HepG2 (cell line): Measurements from ENCODE around the gene MEGF6. TPM values are rescaled to one million over a fixed set of nuclear protein-coding genes. Genes with fewer than 3 reads are reported as not detected.

ENCODE experiments used
- AHDC1 ChIP-seq: sonication (generic); formaldehyde crosslinking; IDR thresholded peaks from 2 replicates; pipeline ENCODE4 v1.5.1; 2020; ENCODE audit warnings: mild to moderate bottlenecking, missing genetic modification reagents, borderline replicate concordance
- GLI4 ChIP-seq: sonication (generic); formaldehyde crosslinking; IDR thresholded peaks from 2 replicates; pipeline ENCODE4 v1.5.1; 2020; ENCODE audit warnings: missing genetic modification reagents, mild to moderate bottlenecking, moderate library complexity, borderline replicate concordance
- IKZF4 ChIP-seq: sonication (generic); formaldehyde crosslinking; IDR thresholded peaks from 2 replicates; pipeline ENCODE4 v1.5.1; 2020; ENCODE audit warnings: borderline replicate concordance, mild to moderate bottlenecking, low read depth, missing genetic modification reagents; ENCODE audit errors: not compliant biosample characterization
- IRF2 ChIP-seq: IDR thresholded peaks from 2 replicates; pipeline ENCODE4 v1.6.1; 2018; ENCODE audit warnings: missing genetic modification reagents, missing compliant biosample characterization
- RARA ChIP-seq: IDR thresholded peaks from 2 replicates; pipeline ENCODE4 v1.6.1; 2016; ENCODE audit warnings: missing genetic modification reagents, missing compliant biosample characterization
- SP4 ChIP-seq: sonication (generic); formaldehyde crosslinking; IDR thresholded peaks from 2 replicates; pipeline ENCODE4 v1.8.1; 2023; ENCODE audit warnings: mild to moderate bottlenecking, missing genetic modification reagents
- SRF ChIP-seq: IDR thresholded peaks from 2 replicates; pipeline ENCODE4 v1.6.1; 2011; ENCODE audit warnings: mild to moderate bottlenecking, low read depth, low read length, moderate library complexity
- TEF ChIP-seq: sonication (generic); formaldehyde crosslinking; IDR thresholded peaks from 2 replicates; pipeline ENCODE4 v1.5.0; 2020; ENCODE audit warnings: missing genetic modification reagents
- ZBTB21 ChIP-seq: sonication (generic); formaldehyde crosslinking; IDR thresholded peaks from 2 replicates; pipeline ENCODE4 v1.4.0; 2020; ENCODE audit warnings: missing genetic modification reagents
- ZBTB43 ChIP-seq: sonication (generic); formaldehyde crosslinking; conservative IDR thresholded peaks from 2 replicates; pipeline ENCODE4 v1.4.0; 2020; ENCODE audit warnings: missing genetic modification reagents
- ZNF501 ChIP-seq: sonication (generic); formaldehyde crosslinking; IDR thresholded peaks from 2 replicates; pipeline ENCODE4 v1.5.1; 2020; ENCODE audit warnings: mild to moderate bottlenecking, moderate library complexity, missing genetic modification reagents
- ZNF615 ChIP-seq: sonication (generic); formaldehyde crosslinking; IDR thresholded peaks from 2 replicates; pipeline ENCODE4 v1.5.0; 2020; ENCODE audit warnings: mild to moderate bottlenecking, missing genetic modification reagents, borderline replicate concordance
- ZNF678 ChIP-seq: sonication (generic); formaldehyde crosslinking; IDR thresholded peaks from 2 replicates; pipeline ENCODE4 v1.4.0; 2020; ENCODE audit warnings: mild to moderate bottlenecking, missing genetic modification reagents
- polyA plus RNA-seq, 8 experiments: library from polyadenylated mRNA; depleted of rRNA in 3 of 8; stranded (reverse) in 7 of 8; unstranded in 1 of 8; fragments of >200 nt; fragmentation: Illumina TruSeq in 4 of 8; extraction: Trizol in 4 of 8; gene quantifications; 2 replicates each; pipeline versions ENCODE4 v1.2.1 to v1.2.3, GENCODE V29; 2011 to 2016; ENCODE audit warnings: low read depth in 4 of 8, missing spikeins in 1 of 8, mixed read lengths in 1 of 8; ENCODE audit not compliant: insufficient read depth in 1 of 8
- total RNA-seq, 5 experiments: library from RNA; depleted of rRNA; stranded (reverse); fragments of >200 nt; fragmentation: Illumina TruSeq; extraction: Trizol; gene quantifications; 2 replicates each; pipeline ENCODE4 v1.2.3, GENCODE V29; 2016; ENCODE audit warnings: low read depth in 1 of 5
- TF ChIP-seq, protein P1 (sequence below), 2 experiments: IDR thresholded peaks; 2 replicates each; pipeline ENCODE4 v1.6.1; 2011 to 2012; ENCODE audit warnings: low read length in 2 of 2, borderline replicate concordance in 1 of 2, low read depth in 1 of 2, mild to moderate bottlenecking in 1 of 2, moderate library complexity in 1 of 2
- TF ChIP-seq, protein P2 (sequence below): IDR thresholded peaks from 2 replicates; pipeline ENCODE4 v1.6.1; 2012; ENCODE audit warnings: low read depth, low read length, improper control_type of control experiment

Gene MEGF6
- total and polyA plus RNA-seq, 2 of the 13 experiments (the other 11 are each of a cell fraction or from before 2014, with no cell fraction given) = 1.9 TPM

DNA sequence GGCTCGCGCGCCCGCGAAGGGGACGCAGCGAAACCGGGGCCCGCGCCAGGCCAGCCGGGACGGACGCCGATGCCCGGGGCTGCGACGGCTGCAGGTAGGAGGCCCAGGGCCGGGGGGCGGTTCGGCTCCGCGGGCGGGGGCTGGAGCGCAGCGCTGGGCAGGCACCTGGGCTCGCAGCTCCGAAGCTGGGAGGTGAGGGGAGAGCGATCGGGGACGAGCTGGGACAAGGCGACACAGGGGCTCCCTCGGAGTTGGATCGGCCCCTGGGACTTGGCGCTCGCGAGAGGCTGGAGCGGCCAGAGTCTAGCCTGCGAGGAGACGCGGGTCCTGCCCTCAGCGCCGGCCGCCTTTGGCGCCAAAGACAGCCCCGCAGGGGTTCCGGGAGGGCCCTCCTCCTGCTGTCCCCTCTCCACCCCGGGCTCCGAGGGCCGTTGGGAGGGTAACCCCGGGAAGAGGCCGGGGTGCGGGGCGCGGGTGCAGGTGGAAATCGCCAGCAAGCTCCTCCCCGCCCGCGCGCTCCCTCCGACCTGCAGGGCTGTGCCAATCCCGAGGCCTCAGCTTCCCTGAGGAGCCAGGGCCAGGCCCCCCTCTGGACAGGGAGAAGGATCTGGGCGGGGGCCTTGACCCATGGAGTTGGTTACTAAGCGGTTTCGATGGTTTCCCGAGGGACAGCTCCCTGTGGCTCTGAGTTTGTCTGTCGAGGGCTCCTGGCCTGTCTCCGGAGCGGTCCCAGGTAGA is 41.4 kb upstream of the MEGF6 start (continued):
- TF ChIP-seq, protein P1, sequence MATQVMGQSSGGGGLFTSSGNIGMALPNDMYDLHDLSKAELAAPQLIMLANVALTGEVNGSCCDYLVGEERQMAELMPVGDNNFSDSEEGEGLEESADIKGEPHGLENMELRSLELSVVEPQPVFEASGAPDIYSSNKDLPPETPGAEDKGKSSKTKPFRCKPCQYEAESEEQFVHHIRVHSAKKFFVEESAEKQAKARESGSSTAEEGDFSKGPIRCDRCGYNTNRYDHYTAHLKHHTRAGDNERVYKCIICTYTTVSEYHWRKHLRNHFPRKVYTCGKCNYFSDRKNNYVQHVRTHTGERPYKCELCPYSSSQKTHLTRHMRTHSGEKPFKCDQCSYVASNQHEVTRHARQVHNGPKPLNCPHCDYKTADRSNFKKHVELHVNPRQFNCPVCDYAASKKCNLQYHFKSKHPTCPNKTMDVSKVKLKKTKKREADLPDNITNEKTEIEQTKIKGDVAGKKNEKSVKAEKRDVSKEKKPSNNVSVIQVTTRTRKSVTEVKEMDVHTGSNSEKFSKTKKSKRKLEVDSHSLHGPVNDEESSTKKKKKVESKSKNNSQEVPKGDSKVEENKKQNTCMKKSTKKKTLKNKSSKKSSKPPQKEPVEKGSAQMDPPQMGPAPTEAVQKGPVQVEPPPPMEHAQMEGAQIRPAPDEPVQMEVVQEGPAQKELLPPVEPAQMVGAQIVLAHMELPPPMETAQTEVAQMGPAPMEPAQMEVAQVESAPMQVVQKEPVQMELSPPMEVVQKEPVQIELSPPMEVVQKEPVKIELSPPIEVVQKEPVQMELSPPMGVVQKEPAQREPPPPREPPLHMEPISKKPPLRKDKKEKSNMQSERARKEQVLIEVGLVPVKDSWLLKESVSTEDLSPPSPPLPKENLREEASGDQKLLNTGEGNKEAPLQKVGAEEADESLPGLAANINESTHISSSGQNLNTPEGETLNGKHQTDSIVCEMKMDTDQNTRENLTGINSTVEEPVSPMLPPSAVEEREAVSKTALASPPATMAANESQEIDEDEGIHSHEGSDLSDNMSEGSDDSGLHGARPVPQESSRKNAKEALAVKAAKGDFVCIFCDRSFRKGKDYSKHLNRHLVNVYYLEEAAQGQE (IDR thresholded peaks at IDR 0.05; ENCODE audit: borderline replicate concordance in 1 of 2, low read depth in 1 of 2, low read length in 2 of 2) = no peak
- TF ChIP-seq RARA (CRISPR knock-in tag) (no peak), IKZF4 (CRISPR knock-in tag) (no peak), ZBTB21 (CRISPR knock-in tag) (no peak), SRF (no peak), SP4 (CRISPR knock-in tag) (no peak), IRF2 (CRISPR knock-in tag) (no peak), AHDC1 (CRISPR knock-in tag) (no peak), TEF (CRISPR knock-in tag) (no peak), GLI4 (CRISPR knock-in tag) (no peak), ZNF615 (CRISPR knock-in tag) (no peak), ZBTB43 (CRISPR knock-in tag) (no peak), ZNF678 (CRISPR knock-in tag) (peak; percentile 9; the same call in 1 of the 2 replicates), ZNF501 (0 out of 2 replicates have a peak, but pooled peaks have one; percentile 24)
- TF ChIP-seq, protein P2, sequence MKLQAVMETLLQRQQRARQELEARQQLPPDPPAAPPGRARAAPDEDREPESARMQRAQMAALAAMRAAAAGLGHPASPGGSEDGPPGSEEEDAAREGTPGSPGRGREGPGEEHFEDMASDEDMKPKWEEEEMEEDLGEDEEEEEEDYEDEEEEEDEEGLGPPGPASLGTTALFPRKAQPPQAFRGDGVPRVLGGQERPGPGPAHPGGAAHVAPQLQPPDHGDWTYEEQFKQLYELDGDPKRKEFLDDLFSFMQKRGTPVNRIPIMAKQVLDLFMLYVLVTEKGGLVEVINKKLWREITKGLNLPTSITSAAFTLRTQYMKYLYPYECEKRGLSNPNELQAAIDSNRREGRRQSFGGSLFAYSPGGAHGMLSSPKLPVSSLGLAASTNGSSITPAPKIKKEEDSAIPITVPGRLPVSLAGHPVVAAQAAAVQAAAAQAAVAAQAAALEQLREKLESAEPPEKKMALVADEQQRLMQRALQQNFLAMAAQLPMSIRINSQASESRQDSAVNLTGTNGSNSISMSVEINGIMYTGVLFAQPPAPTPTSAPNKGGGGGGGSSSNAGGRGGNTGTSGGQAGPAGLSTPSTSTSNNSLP = no peak
